Measurements from ENCODE around the gene BGN. TPM values are rescaled to one million over a fixed set of nuclear protein-coding genes. Genes with fewer than 3 reads are reported as not detected.

Gene BGN
- 10 to 100 TPM; 13.4 to 43.0 (median 20.0) TPM for total RNA-seq

GRCh38 chrX:153494541-153495361 is at the start of gene BGN:
TSS of gene BGN (plus strand) at chrX:153494980. CDS start at chrX:153504632, 9,652 bp downstream.
- TF ChIP-seq CTCF (IDR thresholded peaks at IDR 0.05; ENCODE audit: low read depth), result no peak

- TF ChIP-seq CTCF (IDR thresholded peaks at IDR 0.05; ENCODE audit: low read depth), result no peak
Observed at GRCh38 chrX:153445106-153445855, 49.5 kb upstream of the BGN start.

- no peak for TF ChIP-seq CTCF (IDR thresholded peaks at IDR 0.05; ENCODE audit: low read depth)
Observed at GRCh38 chrX:153445856-153446635, 48.7 kb upstream of the BGN start, which contains the start of gene TREX2. TSS of gene TREX2 (minus strand) at chrX:153446056. CDS start at chrX:153445430, 626 bp downstream.

- TF ChIP-seq CTCF (IDR thresholded peaks at IDR 0.05; ENCODE audit: low read depth), result no peak
Observed at GRCh38 chrX:153446636-153446936, 48.2 kb upstream of the BGN start.

GRCh38 chrX:153446950-153447580 is 47.7 kb upstream of the BGN start:
- TF ChIP-seq CTCF (IDR thresholded peaks at IDR 0.05; ENCODE audit: low read depth), result no peak

- TF ChIP-seq CTCF (IDR thresholded peaks at IDR 0.05; ENCODE audit: low read depth), result no peak
Observed at GRCh38 chrX:153447581-153447960, 47.2 kb upstream of the BGN start.

Measured in subcutaneous adipose tissue (tissue), 4 donors.